ENCODE measurements around the gene KIF5A. TPM values are rescaled to one million over a fixed set of nuclear protein-coding genes. Genes with fewer than 3 reads are reported as not detected.

KIF5A gene
- total and polyA plus RNA-seq, 3 experiments from 2014 or later: 0.12 to 2.1 (median 1.8) TPM

GRCh38 chr12:57520053-57520818 lies 29.6 kb upstream of the KIF5A start, which contains the start of gene DDIT3:
DDIT3 (minus strand) TSS chr12:57520514; CDS start chr12:57517406, 3,108 bp downstream.
- ChIA-PET CTCF (interaction anchor here (1.2 to 2.3 kb wide), 5 partner anchors 43 to 61 kb away, joined by 3 to 12 read pairs (median 6); partner anchors contain the start of gene GLI1), POLR2A (interaction anchor here (0.6 to 2.6 kb wide), 6 partner anchors 15 to 221 kb away, joined by 3 to 19 read pairs (median 6); partner anchors contain the start of genes ARHGAP9 and DCTN2)
- Histone ChIP-seq H3K27me3 (ENCODE audit: insufficient read depth, low read length, poor library complexity, severe bottlenecking) (no peaks in the 10 kb centered on the region), H3K9me3 (ENCODE audit: low read length) (no peaks in the 10 kb centered on the region), H3K36me3 (ENCODE audit: insufficient read depth, low read length) (peaks cover 28% of the 10 kb centered on the region), H3K27ac (ENCODE audit: low read depth, low read length) (peak within 1 kb of the TSS; percentile 99), H3K4me1 (ENCODE audit: insufficient read depth, low read length) (peaks cover 54% of the 10 kb centered on the region), H3K4me3 (ENCODE audit: low read length) (peak within 1 kb of the TSS; percentile 87)
- peaks cover 0 to 3% of the 10 kb centered on the region in 2 donors for H3K27me3 Mint-ChIP-seq
- DNase-seq: peak; percentile 99 to 100 (median 100)
- peak within 1 kb of the TSS; percentile 96 to 100 (median 98) for H3K4me3 Mint-ChIP-seq
- peak within 1 kb of the TSS; percentile 93 to 100 (median 99) for H3K27ac Mint-ChIP-seq
- H3K36me3 Mint-ChIP-seq: peaks cover 0 to 64% (median 15%) of the 10 kb centered on the region in 3 donors
- peaks cover 0 to 4% (median 0%) of the 10 kb centered on the region in 5 donors for H3K9me3 Mint-ChIP-seq
- H3K4me1 Mint-ChIP-seq: peaks cover 52 to 70% (median 53%) of the 10 kb centered on the region in 3 donors

GRCh38 chr12:57521525-57522010 lies 28.3 kb upstream of the KIF5A start:
- peaks cover 0 to 4% (median 0%) of the 10 kb centered on the region in 5 donors for H3K9me3 Mint-ChIP-seq
- no peaks in the 10 kb centered on the region for H3K27me3 ChIP-seq (ENCODE audit: insufficient read depth, low read length, poor library complexity, severe bottlenecking)
- peaks cover 0 to 3% of the 10 kb centered on the region in 2 donors for H3K27me3 Mint-ChIP-seq
- H3K36me3 ChIP-seq (ENCODE audit: insufficient read depth, low read length): peaks cover 16% of the 10 kb centered on the region
- H3K36me3 Mint-ChIP-seq: peaks cover 0 to 62% (median 7%) of the 10 kb centered on the region in 3 donors
- peaks cover 54% of the 10 kb centered on the region for H3K4me1 ChIP-seq (ENCODE audit: insufficient read depth, low read length)
- ChIA-PET POLR2A (interaction anchor here (1.3 to 2.6 kb wide), 3 partner anchors 42 to 219 kb away, joined by 5 to 19 read pairs (median 13); partner anchors contain the start of gene ARHGAP9), CTCF (interaction anchor here (1.2 kb wide), 1 partner anchor 47 kb away, joined by 3 read pairs; no protein-coding TSS in a partner anchor)
- H3K4me3 Mint-ChIP-seq: peak overlapping the region; percentile 96 to 98 (median 97)
- DNase-seq: peak in 2 of 5 donors; percentile 8 to 66
- peak overlapping the region; percentile 93 to 100 (median 99) for H3K27ac Mint-ChIP-seq
- H3K9me3 ChIP-seq (ENCODE audit: low read length): no peaks in the 10 kb centered on the region
- peaks cover 52 to 73% (median 53%) of the 10 kb centered on the region in 3 donors for H3K4me1 Mint-ChIP-seq
- H3K27ac ChIP-seq (ENCODE audit: low read depth, low read length): peak overlapping the region; percentile 87
- H3K4me3 ChIP-seq (ENCODE audit: low read length): peak overlapping the region; percentile 74

- peaks cover 52 to 73% (median 53%) of the 10 kb centered on the region in 3 donors for H3K4me1 Mint-ChIP-seq
Measured at GRCh38 chr12:57522011-57522886, 27.6 kb upstream of the KIF5A start, which contains the start of gene MBD6. MBD6 (plus strand) TSS chr12:57522824; CDS start chr12:57524304, 1,480 bp downstream.

GRCh38 chr12:57522887-57523705 lies 26.7 kb upstream of the KIF5A start:
- peaks cover 0 to 59% (median 7%) of the 10 kb centered on the region in 3 donors for H3K36me3 Mint-ChIP-seq
- Histone ChIP-seq H3K36me3 (ENCODE audit: insufficient read depth, low read length) (peaks cover 18% of the 10 kb centered on the region), H3K4me3 (ENCODE audit: low read length) (peak overlapping the region; percentile 66), H3K9me3 (ENCODE audit: low read length) (no peaks in the 10 kb centered on the region), H3K27ac (ENCODE audit: low read depth, low read length) (peak overlapping the region; percentile 74), H3K27me3 (ENCODE audit: insufficient read depth, low read length, poor library complexity, severe bottlenecking) (no peaks in the 10 kb centered on the region), H3K4me1 (ENCODE audit: insufficient read depth, low read length) (peaks cover 51% of the 10 kb centered on the region)
- peak overlapping the region; percentile 87 to 100 (median 96) for H3K27ac Mint-ChIP-seq
- H3K27me3 Mint-ChIP-seq: peaks cover 0 to 3% of the 10 kb centered on the region in 2 donors
- H3K4me1 Mint-ChIP-seq: peaks cover 46 to 69% (median 49%) of the 10 kb centered on the region in 3 donors
- CTCF ChIA-PET: interaction anchor here (1.0 to 2.6 kb wide), 6 partner anchors 18 to 61 kb away, joined by 3 to 9 read pairs (median 5); no protein-coding TSS in a partner anchor
- POLR2A ChIA-PET: interaction anchor here (0.5 to 1.5 kb wide), 4 partner anchors 12 to 828 kb away, joined by 4 to 7 read pairs (median 4); no protein-coding TSS in a partner anchor
- H3K9me3 Mint-ChIP-seq: peaks cover 0 to 4% (median 0%) of the 10 kb centered on the region in 5 donors
- DNase-seq: peak in 3 of 5 donors; percentile 46 to 69 (median 52)
- peak overlapping the region; percentile 87 to 98 (median 94) for H3K4me3 Mint-ChIP-seq

More at GRCh38 chr12:57522011-57522886, 27.6 kb upstream of the KIF5A start, which contains the start of gene MBD6:
- DNase-seq: peak; percentile 89 to 95 (median 91)
- H3K27me3 Mint-ChIP-seq: peaks cover 0 to 3% of the 10 kb centered on the region in 2 donors
- CTCF ChIA-PET: interaction anchor here (2.6 kb wide), 1 partner anchor 60 kb away, joined by 6 read pairs; no protein-coding TSS in a partner anchor
- peak within 1 kb of the TSS; percentile 97 to 100 (median 100) for H3K27ac Mint-ChIP-seq
- POLR2A ChIA-PET: no interaction called here
- H3K36me3 ChIP-seq (ENCODE audit: insufficient read depth, low read length): peaks cover 13% of the 10 kb centered on the region
- H3K36me3 Mint-ChIP-seq: peaks cover 0 to 61% (median 7%) of the 10 kb centered on the region in 3 donors
- H3K4me1 ChIP-seq (ENCODE audit: insufficient read depth, low read length): peaks cover 54% of the 10 kb centered on the region
- H3K27ac ChIP-seq (ENCODE audit: low read depth, low read length): peak within 1 kb of the TSS; percentile 87
- H3K9me3 ChIP-seq (ENCODE audit: low read length): no peaks in the 10 kb centered on the region
- peak within 1 kb of the TSS; percentile 96 to 98 (median 97) for H3K4me3 Mint-ChIP-seq
- peaks cover 0 to 4% (median 0%) of the 10 kb centered on the region in 5 donors for H3K9me3 Mint-ChIP-seq
- H3K4me3 ChIP-seq (ENCODE audit: low read length): peak within 1 kb of the TSS; percentile 74
- no peaks in the 10 kb centered on the region for H3K27me3 ChIP-seq (ENCODE audit: insufficient read depth, low read length, poor library complexity, severe bottlenecking)

- peaks cover 22% of the 10 kb centered on the region for H3K36me3 ChIP-seq (ENCODE audit: insufficient read depth, low read length)
Measured at GRCh38 chr12:57523706-57524614, 25.9 kb upstream of the KIF5A start.

More at GRCh38 chr12:57523706-57524614, 25.9 kb upstream of the KIF5A start:
- peak overlapping the region; percentile 87 to 96 (median 94) for H3K4me3 Mint-ChIP-seq
- H3K36me3 Mint-ChIP-seq: peaks cover 0 to 61% (median 3%) of the 10 kb centered on the region in 3 donors
- peak overlapping the region; percentile 66 for H3K4me3 ChIP-seq (ENCODE audit: low read length)
- peak overlapping the region; percentile 74 for H3K27ac ChIP-seq (ENCODE audit: low read depth, low read length)
- peaks cover 43% of the 10 kb centered on the region for H3K4me1 ChIP-seq (ENCODE audit: insufficient read depth, low read length)
- no peaks in the 10 kb centered on the region for H3K9me3 ChIP-seq (ENCODE audit: low read length)
- ChIA-PET CTCF (interaction anchor here (0.7 to 2.6 kb wide), 9 partner anchors 17 to 65 kb away, joined by 3 to 9 read pairs (median 4); partner anchors contain the start of gene GLI1), POLR2A (interaction anchor here (0.5 to 1.5 kb wide), 5 partner anchors 11 to 829 kb away, joined by 3 to 7 read pairs (median 4); partner anchors contain the start of gene DCTN2)
- H3K27ac Mint-ChIP-seq: peak overlapping the region; percentile 87 to 100 (median 95)
- peaks cover 0 to 4% (median 0%) of the 10 kb centered on the region in 5 donors for H3K9me3 Mint-ChIP-seq
- peaks cover 38 to 61% (median 41%) of the 10 kb centered on the region in 3 donors for H3K4me1 Mint-ChIP-seq
- DNase-seq: peak in 1 of 5 donors; percentile 25
- peaks cover 0 to 3% of the 10 kb centered on the region in 2 donors for H3K27me3 Mint-ChIP-seq
- no peaks in the 10 kb centered on the region for H3K27me3 ChIP-seq (ENCODE audit: insufficient read depth, low read length, poor library complexity, severe bottlenecking)

Measured in CD8-positive, alpha-beta memory T cell (primary cell).